Muscle layer of colon (tissue), 2 donors: ENCODE measurements around the gene OPRM1.

Experiments used
- H3K27ac ChIP-seq: one replicate; pipeline ENCODE4 v1.7.0; 2013; ENCODE audit warnings: low read depth, mild to moderate bottlenecking, low read length, moderate library complexity
- H3K27me3 ChIP-seq, 2 donors: one replicate each; pipeline ENCODE4 v1.7.0; 2013; ENCODE audit warnings: low read length in 2 of 2, mild to moderate bottlenecking in 2 of 2; ENCODE audit not compliant: insufficient read depth in 2 of 2, control insufficient read depth in 1 of 2
- H3K36me3 ChIP-seq: one replicate; pipeline ENCODE4 v1.7.0; 2013; ENCODE audit warnings: mild to moderate bottlenecking, low read length; ENCODE audit not compliant: insufficient read depth
- H3K4me1 ChIP-seq: one replicate; pipeline ENCODE4 v1.7.0; 2013; ENCODE audit warnings: mild to moderate bottlenecking, low read length; ENCODE audit not compliant: insufficient read depth
- H3K4me3 ChIP-seq, 2 donors: one replicate each; pipeline ENCODE4 v1.7.0; 2013; ENCODE audit warnings: low read length in 2 of 2, low read depth in 1 of 2, mild to moderate bottlenecking in 1 of 2, moderate library complexity in 1 of 2
- H3K9ac ChIP-seq: one replicate; pipeline ENCODE4 v1.7.0; 2013; ENCODE audit warnings: low read length
- H3K9me3 ChIP-seq: one replicate; pipeline ENCODE4 v1.7.0; 2013; ENCODE audit warnings: mild to moderate bottlenecking, low read length
- donor health status: abdominal sarcoma.
- donor health status: Adenocarcinoma of cecum.

OPRM1 gene

GRCh38 chr6:154039231-154039842 lies at the start of gene OPRM1:
Gene OPRM1, plus strand, starts transcription at chr6:154039240. Its CDS starts 305 bp downstream, at chr6:154039545.
- H3K36me3 ChIP-seq: no peaks in the 10 kb centered on the region
- no peaks in the 10 kb centered on the region for H3K4me1 ChIP-seq
- H3K27me3 ChIP-seq: no peaks in the 10 kb centered on the region
- H3K9me3 ChIP-seq: no peaks in the 10 kb centered on the region
- H3K9ac ChIP-seq: no peak within 1 kb of the TSS
- no peak within 1 kb of the TSS for H3K27ac ChIP-seq
- no peak within 1 kb of the TSS for H3K4me3 ChIP-seq

- no peak overlapping the region for H3K27ac ChIP-seq
- H3K27me3 ChIP-seq: no peaks in the 10 kb centered on the region
- H3K9ac ChIP-seq: no peak overlapping the region
- no peak overlapping the region for H3K4me3 ChIP-seq
- H3K4me1 ChIP-seq: no peaks in the 10 kb centered on the region
- no peaks in the 10 kb centered on the region for H3K36me3 ChIP-seq
- no peaks in the 10 kb centered on the region for H3K9me3 ChIP-seq
Observed at GRCh38 chr6:153989989-153990388, 49.1 kb upstream of the OPRM1 start.

GRCh38 chr6:153994004-153994403 lies 45.0 kb upstream of the OPRM1 start:
- Histone ChIP-seq H3K9me3 (no peaks in the 10 kb centered on the region), H3K4me1 (no peaks in the 10 kb centered on the region), H3K9ac (no peak overlapping the region), H3K27ac (no peak overlapping the region), H3K27me3 (no peaks in the 10 kb centered on the region), H3K36me3 (no peaks in the 10 kb centered on the region), H3K4me3 (no peak overlapping the region)

GRCh38 chr6:153994811-153995210 lies 44.2 kb upstream of the OPRM1 start:
- no peak overlapping the region for H3K27ac ChIP-seq

GRCh38 chr6:153997221-153997620 lies 41.8 kb upstream of the OPRM1 start:
- Histone ChIP-seq H3K4me3 (no peak overlapping the region), H3K36me3 (no peaks in the 10 kb centered on the region), H3K27ac (no peak overlapping the region), H3K4me1 (no peaks in the 10 kb centered on the region), H3K27me3 (no peaks in the 10 kb centered on the region), H3K9ac (no peak overlapping the region), H3K9me3 (no peaks in the 10 kb centered on the region)

More at GRCh38 chr6:153994811-153995210, 44.2 kb upstream of the OPRM1 start:
- no peaks in the 10 kb centered on the region for H3K4me1 ChIP-seq
- H3K27me3 ChIP-seq: no peaks in the 10 kb centered on the region
- no peak overlapping the region for H3K4me3 ChIP-seq
- no peak overlapping the region for H3K9ac ChIP-seq
- H3K9me3 ChIP-seq: no peaks in the 10 kb centered on the region
- H3K36me3 ChIP-seq: no peaks in the 10 kb centered on the region

- no peaks in the 10 kb centered on the region for H3K36me3 ChIP-seq
- no peak overlapping the region for H3K4me3 ChIP-seq
- H3K9ac ChIP-seq: no peak overlapping the region
- no peaks in the 10 kb centered on the region for H3K9me3 ChIP-seq
- H3K27ac ChIP-seq: no peak overlapping the region
- no peaks in the 10 kb centered on the region for H3K4me1 ChIP-seq
- H3K27me3 ChIP-seq: no peaks in the 10 kb centered on the region
Observed at GRCh38 chr6:154001494-154002285, 37.4 kb upstream of the OPRM1 start.

- Histone ChIP-seq H3K9ac (no peak overlapping the region), H3K27ac (no peak overlapping the region), H3K27me3 (no peaks in the 10 kb centered on the region), H3K36me3 (no peaks in the 10 kb centered on the region), H3K9me3 (no peaks in the 10 kb centered on the region), H3K4me3 (no peak overlapping the region), H3K4me1 (no peaks in the 10 kb centered on the region)
Observed at GRCh38 chr6:154002894-154003293, 36.1 kb upstream of the OPRM1 start.

- H3K4me3 ChIP-seq: no peak overlapping the region
- no peak overlapping the region for H3K9ac ChIP-seq
- no peaks in the 10 kb centered on the region for H3K27me3 ChIP-seq
- no peaks in the 10 kb centered on the region for H3K36me3 ChIP-seq
- no peaks in the 10 kb centered on the region for H3K4me1 ChIP-seq
- H3K9me3 ChIP-seq: no peaks in the 10 kb centered on the region
- H3K27ac ChIP-seq: no peak overlapping the region
Observed at GRCh38 chr6:154010371-154010770, 28.7 kb upstream of the OPRM1 start.

GRCh38 chr6:154012852-154013251 lies 26.2 kb upstream of the OPRM1 start:
- H3K27ac ChIP-seq: no peak overlapping the region
- no peaks in the 10 kb centered on the region for H3K27me3 ChIP-seq
- no peaks in the 10 kb centered on the region for H3K9me3 ChIP-seq
- H3K4me1 ChIP-seq: no peaks in the 10 kb centered on the region
- no peak overlapping the region for H3K4me3 ChIP-seq
- no peak overlapping the region for H3K9ac ChIP-seq
- no peaks in the 10 kb centered on the region for H3K36me3 ChIP-seq

GRCh38 chr6:154017786-154018185 lies 21.3 kb upstream of the OPRM1 start:
- no peaks in the 10 kb centered on the region for H3K4me1 ChIP-seq
- no peaks in the 10 kb centered on the region for H3K27me3 ChIP-seq
- H3K36me3 ChIP-seq: no peaks in the 10 kb centered on the region
- H3K27ac ChIP-seq: no peak overlapping the region
- H3K9ac ChIP-seq: no peak overlapping the region
- no peaks in the 10 kb centered on the region for H3K9me3 ChIP-seq
- H3K4me3 ChIP-seq: no peak overlapping the region

- no peaks in the 10 kb centered on the region for H3K4me1 ChIP-seq
- no peaks in the 10 kb centered on the region for H3K27me3 ChIP-seq
- no peak overlapping the region for H3K4me3 ChIP-seq
- H3K27ac ChIP-seq: no peak overlapping the region
- no peaks in the 10 kb centered on the region for H3K9me3 ChIP-seq
- H3K36me3 ChIP-seq: no peaks in the 10 kb centered on the region
- no peak overlapping the region for H3K9ac ChIP-seq
Observed at GRCh38 chr6:154030646-154031045, 8.4 kb upstream of the OPRM1 start.

- Histone ChIP-seq H3K27ac (no peak overlapping the region), H3K9ac (no peak overlapping the region), H3K27me3 (no peaks in the 10 kb centered on the region), H3K4me3 (no peak overlapping the region), H3K9me3 (no peaks in the 10 kb centered on the region), H3K4me1 (no peaks in the 10 kb centered on the region), H3K36me3 (no peaks in the 10 kb centered on the region)
Observed at GRCh38 chr6:154041001-154041400, 2.0 kb downstream of the OPRM1 start.
